Subcutaneous abdominal adipose tissue (tissue), 5 donors: ENCODE measurements around the gene PRKRA.

Experiments used
- H3K27ac ChIP-seq: one replicate; pipeline ENCODE4 v1.7.0; 2013; ENCODE audit warnings: low read depth, mild to moderate bottlenecking, inconsistent platforms, low read length, moderate library complexity
- H3K27me3 ChIP-seq, 5 donors: one replicate each; pipeline ENCODE4 v1.7.0; 2013; ENCODE audit warnings: low read length in 5 of 5, inconsistent platforms in 1 of 5; ENCODE audit not compliant: control insufficient read depth in 5 of 5, insufficient read depth in 4 of 5
- H3K36me3 ChIP-seq, 5 donors: one replicate each; pipeline ENCODE4 v1.7.0; 2013; ENCODE audit warnings: low read length in 5 of 5; ENCODE audit not compliant: control insufficient read depth in 5 of 5, insufficient read depth in 5 of 5
- H3K4me1 ChIP-seq, 5 donors: one replicate each; pipeline ENCODE4 v1.7.0; 2013; ENCODE audit warnings: low read length in 5 of 5, mild to moderate bottlenecking in 3 of 5, moderate library complexity in 1 of 5; ENCODE audit not compliant: control insufficient read depth in 5 of 5, insufficient read depth in 5 of 5
- H3K4me3 ChIP-seq, 5 donors: one replicate each; pipeline ENCODE4 v1.7.0; 2013; ENCODE audit warnings: low read length in 5 of 5, low read depth in 1 of 5
- H3K9ac ChIP-seq, 5 donors: one replicate each; pipeline ENCODE4 v1.7.0; 2013; ENCODE audit warnings: low read length in 5 of 5, mild to moderate bottlenecking in 4 of 5, moderate library complexity in 3 of 5
- H3K9me3 ChIP-seq, 5 donors: one replicate each; pipeline ENCODE4 v1.7.0; 2013; ENCODE audit warnings: low read length in 5 of 5; ENCODE audit not compliant: control insufficient read depth in 5 of 5
- donor health status: healthy.
- donor health status: healthy.
- donor health status: healthy.
- donor health status: healthy.
- donor health status: healthy.

Gene PRKRA

GRCh38 chr2:178383718-178384117, 67.3 kb downstream of the PRKRA start:
- Histone ChIP-seq H3K27ac (no peak overlapping the region), H3K4me1 (no peaks in the 10 kb centered on the region), H3K27me3 (no peaks in the 10 kb centered on the region), H3K36me3 (peaks cover 0 to 8% (median 0%) of the 10 kb centered on the region in 5 donors), H3K9ac (no peak overlapping the region), H3K9me3 (no peaks in the 10 kb centered on the region), H3K4me3 (no peak overlapping the region)
